SK-N-SH (cell line): ENCODE data around the gene PRR18.

Source experiments
- CTCF ChIP-seq: fragments of 200-600 bp; sonication (generic); IDR thresholded peaks from 2 replicates; pipeline ENCODE4 v1.6.1; 2017; ENCODE audit warnings: antibody characterized with exemption, mild to moderate bottlenecking, moderate library complexity
- JUND ChIP-seq: IDR thresholded peaks from 2 replicates; pipeline ENCODE4 v1.4.0; 2012
- MXI1 ChIP-seq: IDR thresholded peaks from 2 replicates; pipeline ENCODE4 v1.6.1; 2012; ENCODE audit warnings: mild to moderate bottlenecking, low read depth, low read length, improper control_type of control experiment
- NFIC ChIP-seq: IDR thresholded peaks from 2 replicates; pipeline ENCODE4 v1.4.0; 2012; ENCODE audit warnings: borderline replicate concordance
- RCOR1 ChIP-seq: fragments of 150-350 bp; IDR thresholded peaks from 2 replicates; pipeline ENCODE4 v1.6.1; 2017; ENCODE audit warnings: antibody characterized with exemption, low read length
- REST ChIP-seq: IDR thresholded peaks from 2 replicates; pipeline ENCODE4 v1.6.1; 2012; ENCODE audit warnings: mild to moderate bottlenecking, low read depth, low read length, moderate library complexity
- RFX5 ChIP-seq: IDR thresholded peaks from 2 replicates; pipeline ENCODE4 v1.6.1; 2012; ENCODE audit warnings: mild to moderate bottlenecking, improper control_type of control experiment, low read length
- SIN3A ChIP-seq: IDR thresholded peaks from 2 replicates; pipeline ENCODE4 v1.6.1; 2012; ENCODE audit warnings: low read depth, mild to moderate bottlenecking, low read length, moderate library complexity, borderline replicate concordance
- TAF1 ChIP-seq: IDR thresholded peaks from 2 replicates; pipeline ENCODE4 v1.6.1; 2012; ENCODE audit warnings: low read depth, mild to moderate bottlenecking, low read length, moderate library complexity, borderline replicate concordance
- TCF12 ChIP-seq: IDR thresholded peaks from 2 replicates; pipeline ENCODE4 v1.4.0; 2012
- TEAD4 ChIP-seq: IDR thresholded peaks from 2 replicates; pipeline ENCODE4 v1.4.0; 2012; ENCODE audit warnings: mild to moderate bottlenecking, borderline replicate concordance; ENCODE audit not compliant: insufficient read depth
- USF2 ChIP-seq: fragments of 150-350 bp; IDR thresholded peaks from 2 replicates; pipeline ENCODE4 v1.6.1; 2017; ENCODE audit warnings: antibody characterized with exemption, low read length, low read depth, borderline replicate concordance
- ZBTB33 ChIP-seq: IDR thresholded peaks from 2 replicates; pipeline ENCODE4 v1.4.0; 2012; ENCODE audit warnings: low read depth, borderline replicate concordance

- TF ChIP-seq JUND (no peak), MXI1 (peak; percentile 60; the same call in 1 of the 2 replicates), RCOR1 (no peak), SIN3A (no peak), CTCF (peak; percentile 98), NFIC (no peak), RFX5 (no peak), ZBTB33 (no peak), TEAD4 (no peak), USF2 (no peak), REST (no peak), TAF1 (no peak), TCF12 (no peak)
Measured at GRCh38 chr6:166275714-166276166, 32.5 kb downstream of the PRR18 start.
